HG03558 (cell line): Measurements from ENCODE around the gene PSME3IP1.

ENCODE experiments used
- ATAC-seq: cut with Tn5 transposase; IDR thresholded peaks from one replicate; pipeline ENCODE4 v1.9.1; 2021; ENCODE audit warnings: moderate number of reproducible peaks; ENCODE audit not compliant: unreplicated experiment; ENCODE audit errors: extremely low read depth

The PSME3IP1 gene

DNA sequence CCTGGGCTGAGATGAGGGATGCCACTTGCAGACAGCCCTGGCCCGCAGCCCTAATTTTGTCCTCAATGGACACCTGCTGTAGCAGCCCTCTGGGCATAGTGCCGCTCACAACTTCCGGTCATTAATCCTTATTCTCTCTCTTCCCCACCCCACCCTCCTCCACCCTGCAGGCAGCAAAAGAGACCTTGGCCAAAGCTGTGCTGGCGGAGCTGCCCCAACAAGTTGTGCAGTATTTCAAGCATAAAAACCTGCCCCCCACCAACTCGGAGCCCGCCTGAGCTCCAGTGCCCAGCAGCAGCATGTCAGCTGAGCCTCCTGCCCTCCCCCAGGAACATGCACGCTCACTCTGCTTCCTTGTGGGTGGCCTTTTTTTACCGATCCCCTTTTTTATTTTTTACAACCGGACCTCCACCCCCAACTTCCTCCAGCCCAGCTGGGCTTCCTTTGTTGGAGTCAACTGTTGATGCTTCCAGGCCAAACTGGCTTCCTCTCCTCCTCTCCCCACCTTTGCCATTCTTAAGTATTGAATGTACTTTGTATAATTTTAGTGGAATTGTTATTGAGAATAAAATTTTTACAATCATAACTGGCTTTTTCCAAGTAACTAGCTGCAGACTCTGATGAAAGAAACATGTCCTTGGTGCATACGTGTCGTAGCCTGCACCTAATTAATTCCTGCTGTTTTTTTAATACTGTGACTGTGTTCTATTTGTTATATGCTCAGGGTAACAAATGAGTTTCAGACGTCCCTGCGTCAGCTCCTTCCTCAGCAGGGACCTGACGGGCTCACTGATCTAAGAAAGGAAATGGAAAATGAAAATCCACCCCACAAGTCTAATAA is 38.2 kb downstream of the PSME3IP1 start:
- ATAC-seq, result no peak

DNA sequence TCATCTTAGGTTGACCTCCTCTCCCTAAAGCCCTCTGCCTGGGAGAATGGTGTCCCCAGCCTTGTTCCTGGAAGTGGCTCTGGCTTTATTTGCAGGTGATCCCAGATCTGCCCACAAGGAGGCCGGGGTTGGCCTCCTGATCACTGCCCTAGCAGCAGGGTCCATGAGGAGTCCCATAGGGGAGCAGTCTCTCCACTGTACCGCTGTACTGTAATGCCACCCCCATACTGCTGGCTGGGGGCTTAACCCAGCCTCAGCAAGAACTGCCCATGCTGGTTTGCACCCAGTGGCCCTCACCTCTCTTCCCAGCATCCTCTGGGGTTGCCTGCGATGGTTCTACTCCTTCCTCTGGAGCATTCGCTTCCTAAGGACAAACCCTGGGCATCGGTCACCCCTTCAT is 39.1 kb downstream of the PSME3IP1 start:
- ATAC-seq, result no peak

DNA sequence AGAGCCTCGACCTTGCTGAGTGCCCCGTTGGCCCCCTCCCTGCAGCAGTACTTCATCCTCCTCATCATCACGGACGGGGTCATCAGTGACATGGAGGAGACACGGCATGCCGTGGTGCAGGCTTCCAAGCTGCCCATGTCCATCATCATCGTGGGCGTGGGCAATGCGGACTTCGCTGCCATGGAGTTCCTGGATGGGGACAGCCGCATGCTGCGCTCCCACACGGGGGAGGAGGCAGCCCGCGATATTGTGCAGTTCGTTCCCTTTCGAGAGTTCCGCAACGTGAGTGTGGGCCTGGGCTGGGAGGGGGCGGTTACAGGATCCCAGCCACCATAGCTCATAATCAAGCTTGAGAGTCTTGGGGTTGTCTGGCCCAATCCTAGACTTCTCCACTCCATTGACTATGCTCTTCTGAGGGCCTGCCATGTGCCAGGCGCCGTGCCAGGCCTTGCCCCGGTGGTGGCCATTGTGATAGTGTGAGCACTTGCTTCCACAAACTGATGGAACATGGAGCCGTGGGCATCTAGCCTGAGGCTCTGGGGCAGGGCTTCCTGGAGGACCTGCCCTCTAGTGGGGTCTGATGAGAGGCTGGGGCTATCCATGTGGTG is 39.7 kb downstream of the PSME3IP1 start:
- ATAC-seq, result no peak

DNA sequence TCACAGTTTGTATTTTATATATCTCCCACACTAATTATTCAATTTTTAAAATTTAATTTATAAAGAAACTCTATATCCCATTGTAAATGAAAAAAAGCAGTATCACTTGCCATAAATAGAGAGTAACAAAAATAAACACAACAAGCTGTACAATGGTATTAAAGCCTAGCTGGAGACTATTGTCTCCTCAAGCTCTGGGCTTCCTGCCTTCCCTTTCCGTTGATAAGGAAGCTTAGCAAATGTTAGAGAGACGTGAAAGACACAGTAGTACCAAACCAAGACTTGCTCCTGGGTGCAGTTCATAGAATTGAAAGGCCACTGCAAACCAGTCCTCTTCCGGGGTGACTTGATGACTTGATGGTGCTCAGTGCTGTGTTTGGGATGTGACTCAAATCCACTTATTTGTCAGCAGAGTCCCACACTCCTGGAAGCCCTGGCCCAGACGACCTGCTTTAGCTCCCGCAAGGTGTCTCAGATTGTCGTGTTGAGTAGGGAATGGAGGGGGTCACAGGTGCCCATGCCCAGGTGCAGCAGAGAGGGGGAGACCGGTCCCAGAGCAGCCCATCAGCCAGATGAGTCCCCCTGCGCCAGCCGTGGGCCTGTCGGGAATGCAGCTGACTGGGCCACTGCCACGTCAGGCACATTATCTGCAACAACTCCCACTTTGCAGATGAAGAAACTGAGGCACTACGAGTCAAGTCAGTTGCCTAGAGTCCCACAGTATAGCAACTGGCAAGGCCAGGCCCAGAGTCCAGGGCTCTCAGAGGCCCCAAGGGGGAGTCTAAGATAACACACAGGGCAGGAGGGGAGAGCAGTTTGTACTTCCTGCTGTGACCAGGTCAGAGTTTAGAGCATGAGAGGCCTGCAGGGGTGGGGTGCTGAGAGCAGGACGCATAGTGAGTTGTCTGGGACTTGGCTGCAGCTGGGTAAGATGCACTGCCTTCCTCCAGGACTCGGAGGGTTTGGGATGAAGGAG is 40.5 kb downstream of the PSME3IP1 start:
- ATAC-seq, result no peak

DNA sequence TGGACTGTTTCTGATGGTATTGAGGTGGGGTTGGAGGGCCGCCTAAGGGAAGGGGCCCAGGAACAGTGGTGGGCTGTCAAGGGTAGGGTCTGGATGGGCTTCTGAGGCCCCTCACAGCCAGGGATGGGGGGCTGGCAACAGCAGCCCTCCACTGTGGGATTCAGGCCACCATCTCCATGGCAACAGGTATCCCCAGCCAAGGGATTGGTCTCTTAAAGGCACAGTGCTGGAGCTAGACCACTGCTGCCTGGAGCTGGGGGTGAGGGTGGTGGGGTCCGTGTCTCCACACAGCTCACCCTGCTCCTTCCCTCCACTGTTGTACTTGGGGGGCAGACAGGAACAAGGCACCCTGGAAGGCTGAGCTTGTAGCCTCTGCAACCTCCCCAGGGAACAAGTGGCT is 41.8 kb downstream of the PSME3IP1 start:
- no peak for ATAC-seq

DNA sequence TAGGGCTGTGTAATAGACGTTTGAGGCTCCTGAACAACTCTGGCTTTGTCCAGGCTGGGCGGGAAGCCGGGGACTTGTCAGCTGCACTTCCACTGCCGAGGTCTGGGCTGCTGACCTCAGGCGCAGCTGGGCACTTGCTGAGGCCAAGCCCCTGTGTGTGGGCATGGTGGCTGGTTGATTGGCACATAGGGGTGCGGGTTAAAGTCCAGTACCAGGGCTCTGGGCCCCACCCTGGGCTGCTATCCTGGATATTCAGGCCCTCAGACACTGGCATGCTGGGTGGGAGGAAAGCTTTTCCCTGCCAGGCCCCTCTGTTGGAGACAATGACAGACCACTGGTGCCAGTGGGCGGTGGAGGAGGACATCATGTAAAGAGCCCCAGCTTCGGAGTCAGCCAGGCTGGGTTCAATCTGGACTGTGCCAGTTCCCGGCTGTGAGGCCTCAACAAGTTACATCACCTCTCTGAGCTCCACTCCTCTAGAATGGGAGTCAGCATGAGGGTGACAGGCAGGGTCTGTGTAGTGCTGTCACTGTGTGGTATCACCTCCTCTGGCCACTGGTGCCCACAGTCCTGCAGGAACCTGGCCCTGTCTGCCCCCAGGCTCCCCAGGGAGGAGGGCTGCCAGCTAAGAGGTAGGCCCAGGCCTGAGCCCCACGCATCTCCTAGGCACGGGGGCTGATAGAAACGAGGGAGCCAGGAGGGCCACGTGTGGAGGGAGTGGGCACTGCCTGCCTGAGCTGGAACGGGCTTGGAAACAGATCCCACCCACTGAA is 42.5 kb downstream of the PSME3IP1 start:
- no peak for ATAC-seq

DNA sequence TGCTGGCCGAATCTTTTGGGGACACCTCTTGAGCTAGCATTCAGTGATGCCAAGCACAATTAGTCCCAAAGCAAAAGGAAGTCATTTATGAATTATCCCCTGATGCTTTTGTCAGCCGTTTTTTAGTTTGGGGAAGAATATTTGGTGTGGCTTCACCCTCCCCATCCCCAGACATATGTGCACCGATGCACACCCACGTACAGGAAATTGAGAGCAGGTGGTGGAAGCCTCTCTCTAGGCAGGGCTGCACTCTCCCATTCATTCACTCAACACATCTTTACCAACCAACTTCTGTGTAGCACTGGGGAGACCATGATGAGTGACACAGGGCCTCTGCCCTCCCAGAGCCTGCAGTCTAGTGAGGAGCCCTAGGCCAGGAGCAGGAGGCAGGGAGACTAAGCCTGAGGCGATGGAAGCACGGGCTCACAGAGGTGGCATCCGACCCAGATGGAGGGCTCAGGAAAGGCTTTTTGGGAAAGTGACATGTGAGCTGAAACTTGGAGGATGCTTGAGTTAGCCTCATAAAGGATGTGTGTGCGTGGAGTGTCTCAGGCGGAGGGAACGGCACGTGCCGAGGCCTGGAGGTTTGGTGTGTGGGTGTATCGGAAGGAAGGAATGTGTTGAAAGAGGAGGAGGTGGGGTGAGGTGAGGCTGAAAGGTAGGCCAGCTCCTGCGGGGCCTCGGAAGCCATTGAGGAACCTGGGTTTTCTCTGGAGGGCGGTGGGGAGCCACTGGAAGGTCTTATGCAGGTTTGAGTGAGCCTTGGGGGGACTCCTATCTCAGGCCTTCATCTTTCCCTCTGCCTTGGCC is 43.8 kb downstream of the PSME3IP1 start:
- no peak for ATAC-seq

DNA sequence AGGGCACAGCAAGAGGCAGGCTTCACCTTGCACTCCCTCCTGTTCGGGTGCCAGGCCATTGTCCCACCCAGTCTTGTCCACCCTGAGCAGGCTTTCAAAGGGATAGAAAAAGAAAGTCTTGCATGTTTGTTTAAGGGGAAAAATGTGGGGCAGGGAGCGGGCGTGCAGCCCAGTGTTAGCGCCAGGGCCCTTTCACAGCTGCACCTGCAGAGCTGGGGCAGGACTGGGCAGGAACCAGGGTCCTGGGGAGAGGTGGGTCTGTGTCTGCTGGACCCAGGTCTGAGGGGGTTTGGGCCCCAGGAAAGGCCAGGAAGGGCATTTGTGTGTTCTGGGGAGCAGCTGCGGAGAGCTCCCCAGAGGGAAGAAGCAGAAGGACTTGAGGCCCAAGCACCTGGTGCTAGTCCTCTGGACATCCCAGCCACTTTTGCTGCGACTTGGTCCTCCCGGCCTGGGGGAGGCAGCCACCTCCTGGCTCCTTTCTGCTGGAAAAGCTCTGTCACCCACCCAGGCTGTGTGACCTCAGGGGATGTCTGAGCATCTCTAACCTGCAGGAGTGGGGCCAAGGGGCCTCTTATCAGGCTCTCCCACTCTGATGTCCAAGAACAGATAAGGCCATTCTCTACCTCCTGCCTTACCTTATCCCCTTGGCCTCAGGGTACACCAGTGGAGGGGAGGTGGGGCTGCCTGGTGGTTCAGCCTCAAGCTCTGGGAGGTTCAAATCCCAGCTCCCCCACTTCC is 44.7 kb downstream of the PSME3IP1 start:
- ATAC-seq, result no peak

DNA sequence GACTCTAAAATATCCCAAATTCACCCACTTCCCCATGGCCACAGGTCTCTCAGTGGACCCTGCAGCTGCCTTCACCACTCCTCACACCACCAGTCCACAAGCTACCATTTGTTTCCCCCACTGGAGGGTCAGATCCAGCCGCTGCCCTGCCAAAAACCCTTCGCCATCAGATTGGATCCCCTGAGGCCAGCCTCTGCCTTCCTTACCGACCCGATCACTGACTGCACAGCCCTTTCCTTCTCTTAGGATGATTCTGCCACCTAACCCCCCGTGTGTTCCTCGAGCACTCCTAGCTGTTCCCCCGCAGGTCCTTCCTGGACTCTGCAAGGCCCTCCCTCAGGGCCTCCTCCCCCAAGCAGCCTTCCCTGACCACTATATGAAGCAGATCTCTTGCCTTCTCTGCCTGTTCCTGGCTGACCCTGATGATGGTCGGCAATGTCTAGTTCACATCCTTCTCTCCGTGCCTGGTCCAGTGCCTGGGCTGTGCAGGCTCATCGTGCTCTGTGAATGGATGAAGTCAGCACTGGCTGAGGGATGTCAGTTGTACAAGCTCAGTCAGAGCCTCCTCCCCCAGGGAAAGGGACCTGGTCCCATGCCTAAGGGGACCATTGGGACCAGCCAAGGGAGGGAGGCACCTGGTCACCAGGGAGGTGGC is 47.4 kb downstream of the PSME3IP1 start:
- ATAC-seq, result no peak

DNA sequence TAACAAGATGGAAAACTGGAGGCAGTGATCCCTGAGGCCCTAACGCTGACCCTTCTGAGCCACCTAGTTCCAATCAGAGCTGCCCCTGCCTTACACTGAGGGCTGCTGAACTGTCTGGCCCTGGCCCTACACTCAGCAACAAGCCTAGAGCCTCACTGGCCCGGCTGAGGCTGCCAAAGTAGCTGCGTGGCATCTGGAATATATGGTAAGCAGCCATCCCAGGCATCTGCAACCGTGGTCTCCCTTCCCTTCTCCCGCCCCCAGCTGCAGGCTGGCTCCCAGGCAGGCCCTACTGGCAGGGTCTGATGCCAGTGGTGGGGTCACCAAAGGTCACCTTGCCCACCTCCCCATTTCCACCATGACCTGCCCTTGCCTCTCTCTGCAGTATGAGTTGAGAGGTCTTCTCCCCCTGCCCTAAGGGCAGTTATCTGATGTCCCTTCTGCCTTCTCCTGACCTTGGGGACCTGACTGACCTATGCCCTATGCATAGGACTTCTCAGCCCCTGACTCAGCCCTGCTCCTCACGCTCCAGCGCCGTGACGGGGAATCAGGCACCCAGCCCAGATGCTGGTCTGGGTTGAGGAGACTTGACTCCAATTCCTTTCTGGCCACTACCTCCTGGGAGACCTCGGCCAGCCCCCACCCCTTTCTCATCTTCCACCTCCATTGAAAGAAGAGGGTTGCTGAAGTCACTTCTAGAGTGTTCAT is 48.1 kb downstream of the PSME3IP1 start:
- no peak for ATAC-seq

DNA sequence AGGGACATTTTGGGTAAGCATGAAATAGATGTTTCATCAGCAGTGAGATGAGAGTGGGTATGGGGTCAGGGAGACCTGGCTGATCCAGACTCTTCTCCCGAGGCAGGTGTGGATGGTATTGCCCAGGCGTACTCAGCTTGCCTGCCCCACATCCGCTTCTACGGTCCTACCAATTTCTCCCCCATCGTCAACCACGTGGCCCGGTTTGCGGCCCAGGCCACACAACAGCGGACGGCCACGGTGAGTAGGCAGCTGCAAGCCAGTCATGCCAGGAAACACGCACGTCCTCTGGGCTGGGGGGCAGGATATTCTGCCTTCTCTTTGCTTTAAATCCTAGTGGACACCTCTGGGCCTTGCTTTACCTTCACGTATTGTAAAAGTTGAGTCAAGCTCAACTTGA is 48.8 kb downstream of the PSME3IP1 start:
- ATAC-seq, result no peak

DNA sequence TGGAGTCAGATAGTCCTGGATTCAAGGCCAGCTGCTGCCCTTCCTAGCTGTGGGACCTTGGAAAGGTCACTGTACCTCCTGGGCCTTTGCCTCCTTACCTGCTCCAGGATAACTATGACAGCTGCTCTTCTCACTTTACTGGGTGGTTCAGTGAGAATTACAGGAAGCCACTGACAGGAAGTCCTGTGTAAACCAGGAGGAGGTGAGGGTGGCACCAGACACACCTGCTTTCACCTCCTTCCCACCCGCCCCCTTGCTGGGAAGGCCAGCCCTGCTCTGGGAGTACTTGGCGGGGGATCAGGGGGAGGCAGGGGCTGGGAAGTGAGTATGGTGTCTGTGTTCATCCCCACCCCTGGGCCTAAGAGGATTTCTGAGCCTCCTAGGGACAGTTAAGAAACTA is 50.9 kb downstream of the PSME3IP1 start:
- ATAC-seq, result no peak

DNA sequence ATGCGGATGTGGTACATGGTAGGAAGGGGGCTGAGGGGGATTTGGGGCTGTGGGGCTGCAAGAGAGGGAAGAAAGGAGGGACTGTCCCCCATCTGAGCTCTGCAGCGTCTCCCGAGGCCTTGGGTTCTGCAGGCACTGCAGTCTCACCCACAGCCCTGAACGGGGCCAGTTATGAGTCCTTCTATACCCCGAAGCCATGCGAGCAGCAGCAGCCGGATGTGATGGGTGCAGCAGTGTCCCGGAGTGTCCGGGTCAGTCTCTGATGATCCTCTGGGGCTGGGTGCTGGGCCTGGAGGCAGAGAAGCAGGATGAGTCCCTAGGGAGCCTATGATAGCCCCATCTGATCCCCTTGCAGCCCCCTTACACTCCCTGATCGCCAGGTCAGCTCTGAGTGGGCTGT is 52.0 kb downstream of the PSME3IP1 start:
- ATAC-seq, result no peak

DNA sequence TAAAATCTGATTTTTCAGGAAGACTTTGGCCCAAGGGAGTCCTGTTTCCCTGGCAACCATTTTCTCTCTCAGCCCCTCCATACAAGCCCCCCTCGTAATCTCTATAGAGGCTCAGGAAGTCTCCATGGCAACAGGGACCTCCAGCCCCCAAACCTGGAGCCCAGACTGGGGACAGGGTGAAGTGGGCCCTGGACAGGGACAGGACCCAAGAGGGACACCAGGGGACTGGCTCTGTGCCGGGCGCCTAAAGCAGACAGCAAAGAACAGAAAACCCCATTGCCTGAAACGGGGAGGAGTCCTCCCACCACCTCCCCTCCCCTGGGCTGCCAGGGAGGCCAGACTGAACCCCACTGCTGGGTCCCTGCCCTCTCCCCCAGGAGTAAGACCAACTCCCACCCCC is 52.8 kb downstream of the PSME3IP1 start:
- ATAC-seq, result no peak

DNA sequence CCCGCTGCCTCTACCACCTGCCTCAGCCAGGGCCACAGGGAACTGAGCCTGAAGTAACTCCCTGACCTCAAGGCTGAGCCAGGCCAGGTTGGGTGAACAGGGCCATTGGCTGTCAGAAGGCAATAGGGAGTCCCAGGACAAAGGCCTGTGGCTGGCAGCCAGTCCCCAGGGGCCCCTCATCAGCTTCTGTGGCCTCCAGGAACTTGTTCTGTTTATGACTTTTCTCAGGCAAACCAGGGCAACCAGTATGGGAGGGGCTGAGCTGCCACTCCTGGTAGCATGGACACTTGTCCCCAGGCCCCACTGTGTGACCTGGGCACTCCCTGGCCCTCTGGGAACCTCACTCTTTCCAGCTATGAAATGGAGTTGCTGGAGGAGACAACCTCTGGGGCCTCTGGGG is 53.4 kb downstream of the PSME3IP1 start:
- ATAC-seq, result no peak

DNA sequence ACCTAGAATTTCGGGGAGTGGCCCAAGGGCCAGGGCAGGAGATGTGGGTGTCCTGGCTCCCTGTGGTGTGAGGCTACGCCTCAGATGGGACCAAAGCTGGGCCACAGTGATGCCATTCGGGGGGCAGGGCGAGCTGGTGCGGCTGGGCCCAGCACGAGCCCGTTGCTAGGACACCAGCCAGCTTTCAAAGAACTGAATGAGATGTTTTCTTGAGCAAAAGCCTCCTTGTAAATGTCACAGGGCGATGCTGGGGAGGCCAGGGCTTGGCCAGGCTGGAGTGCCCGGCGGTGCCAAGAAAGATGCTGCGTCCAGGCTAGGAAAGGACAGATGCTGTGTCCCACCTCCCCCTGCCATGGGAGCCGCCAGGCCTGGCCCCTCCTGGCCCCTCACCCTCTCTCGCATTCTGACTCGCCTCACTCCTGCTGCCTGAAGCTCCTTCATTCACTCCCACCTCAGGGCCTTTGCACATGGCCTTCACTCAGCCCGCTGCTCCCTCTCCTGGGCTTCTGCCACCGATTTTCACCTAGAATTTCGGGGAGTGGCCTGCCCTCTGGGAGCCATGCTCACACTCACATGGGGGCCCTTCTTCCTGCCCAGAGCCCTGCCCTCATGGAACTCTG is 54.4 kb downstream of the PSME3IP1 start:
- ATAC-seq, result no peak

DNA sequence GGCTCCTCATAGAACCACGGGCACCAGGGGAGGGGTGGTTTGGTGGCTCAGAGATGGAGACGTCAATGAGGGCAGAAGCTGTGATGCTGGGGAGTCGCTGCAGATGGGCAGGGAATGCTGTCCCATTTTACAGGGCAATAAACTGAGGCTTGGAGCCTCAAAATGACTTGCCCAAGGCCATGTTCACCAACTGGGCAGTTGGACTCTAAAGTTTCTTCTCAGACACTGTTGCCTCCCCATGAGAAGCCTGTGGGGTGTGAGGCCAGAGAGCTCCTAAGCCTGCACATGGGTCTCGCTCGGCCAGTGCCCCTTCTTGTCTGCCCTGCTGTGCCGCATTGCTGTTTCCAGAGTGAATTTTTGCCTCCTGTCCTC is 54.9 kb downstream of the PSME3IP1 start:
- no peak for ATAC-seq
